HG03095 (cell line): ENCODE results near the gene FAM184A.
A peak's percentile ranks its signal among the peaks of the same experiment; 100 is the strongest.

ENCODE experiments used
- ATAC-seq: cut with Tn5 transposase; IDR thresholded peaks from one replicate; pipeline ENCODE4 v1.9.1; 2021; ENCODE audit warnings: moderate library complexity; ENCODE audit not compliant: unreplicated experiment

Gene FAM184A

DNA sequence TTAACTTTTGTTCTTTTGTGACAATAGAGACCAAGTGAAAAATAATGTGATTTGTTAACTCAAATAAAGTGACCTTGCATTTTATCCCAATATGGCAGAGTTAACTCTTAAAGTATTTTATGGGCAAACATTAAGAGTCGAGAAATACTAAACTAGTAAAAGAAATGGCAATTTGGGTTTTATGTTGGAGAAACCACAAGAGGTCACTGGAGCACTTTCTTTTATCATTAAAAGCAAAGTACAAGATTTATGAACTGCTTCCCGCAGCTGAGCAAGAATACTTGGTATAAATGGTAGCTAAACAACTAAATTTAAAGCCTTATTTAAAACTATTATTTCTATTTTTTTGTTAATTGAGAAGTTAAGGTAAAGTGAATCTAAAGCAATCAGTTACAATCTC lies 110.0 kb downstream of the FAM184A start:
- ATAC-seq = no peak

DNA sequence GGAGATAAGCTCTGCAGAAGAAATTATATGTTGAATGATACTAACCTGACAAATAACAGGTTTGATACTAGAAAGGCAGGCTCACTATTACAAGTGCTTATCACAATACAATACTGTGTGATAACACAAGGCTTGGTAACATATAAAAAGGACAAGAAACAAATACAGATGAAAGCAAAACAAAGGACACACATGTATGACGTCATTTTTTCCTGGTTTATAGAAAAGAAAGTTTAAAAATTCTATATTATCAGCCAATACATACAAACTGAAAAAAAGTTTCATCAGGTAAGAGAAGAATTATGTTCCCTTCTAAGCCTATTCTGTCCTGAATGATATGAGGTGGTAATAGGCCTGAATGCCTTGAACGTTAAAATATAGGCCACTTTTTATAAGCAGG lies 111.2 kb downstream of the FAM184A start:
- ATAC-seq = no peak

GRCh38 chr6:118965843-118966370 lies 112.6 kb downstream of the FAM184A start:
- ATAC-seq = no peak

DNA sequence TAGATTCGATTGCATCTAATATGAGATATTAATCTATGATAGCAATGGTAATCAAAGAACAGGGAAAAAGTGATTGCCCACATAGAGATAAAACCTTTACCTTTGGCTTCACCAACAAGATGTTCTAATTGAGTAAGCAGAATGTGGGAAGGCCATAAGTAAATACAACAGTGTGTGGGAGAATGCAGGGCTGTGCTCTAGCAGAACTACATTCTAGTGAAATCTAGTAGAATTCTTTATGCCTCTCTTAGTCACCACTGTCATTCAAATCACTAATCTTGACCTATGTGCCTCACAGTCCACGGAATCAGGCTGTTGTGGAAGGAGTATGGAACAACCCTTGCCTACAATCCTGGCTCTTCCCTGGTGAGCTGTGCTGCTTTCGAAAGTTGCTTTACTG lies 113.1 kb downstream of the FAM184A start:
- ATAC-seq = no peak

DNA sequence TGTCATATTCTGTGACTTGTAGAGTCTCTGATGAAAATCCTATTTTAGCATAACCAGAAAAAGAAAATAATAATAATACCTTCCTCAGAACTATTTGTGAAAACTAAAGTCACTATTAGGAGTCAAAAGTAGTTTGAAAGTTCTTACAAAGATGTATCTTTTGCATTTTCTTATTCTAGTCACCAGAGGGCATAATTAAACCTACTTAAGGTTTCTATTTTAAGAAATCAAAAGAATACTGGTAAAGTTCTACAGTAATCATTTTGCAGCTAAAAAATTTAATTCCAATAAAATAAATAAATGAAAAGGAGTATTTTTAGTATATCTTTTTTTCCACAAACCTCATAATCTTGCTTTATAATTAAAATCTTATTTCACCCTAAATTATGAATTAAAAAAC lies 115.5 kb downstream of the FAM184A start:
- no peak for ATAC-seq

GRCh38 chr6:118959903-118960302 lies 118.6 kb downstream of the FAM184A start:
- ATAC-seq = no peak

DNA sequence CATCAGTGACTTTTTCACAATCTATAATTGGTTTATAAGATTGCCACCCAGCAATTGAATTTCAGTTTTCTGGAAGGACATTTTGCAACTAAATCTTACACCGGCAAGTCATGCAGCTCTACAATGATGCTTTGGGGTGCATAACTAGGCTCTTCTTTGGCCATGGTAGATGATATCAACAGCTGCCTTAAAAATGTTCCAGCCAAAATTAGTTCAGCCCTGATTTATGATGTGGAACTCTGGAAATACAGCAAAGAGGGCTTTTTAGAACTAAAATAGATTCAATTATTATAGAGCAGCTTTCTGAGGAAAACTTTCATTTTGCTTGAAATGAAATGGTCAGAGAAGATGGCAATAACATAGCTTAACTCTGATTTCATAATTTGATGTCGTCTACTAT lies 125.1 kb downstream of the FAM184A start:
- ATAC-seq = no peak

DNA sequence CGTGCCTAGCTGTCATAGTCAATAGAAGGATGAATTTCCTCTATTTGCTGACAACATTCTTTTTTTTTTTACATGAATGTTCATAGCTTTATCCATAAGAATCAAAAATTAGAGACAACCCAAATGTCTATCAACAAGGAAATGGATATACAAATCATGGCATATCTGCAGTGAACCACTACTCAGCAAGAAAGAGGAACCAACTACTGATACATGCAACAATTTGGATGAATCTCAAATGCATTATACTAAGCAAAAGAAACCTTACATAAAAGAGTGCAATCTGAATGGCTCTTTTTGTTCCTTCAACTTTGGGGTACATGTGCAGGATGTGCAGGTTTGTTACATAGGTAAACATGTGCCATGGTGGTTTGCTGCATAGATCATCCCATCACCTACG lies 125.8 kb downstream of the FAM184A start:
- ATAC-seq = no peak

DNA sequence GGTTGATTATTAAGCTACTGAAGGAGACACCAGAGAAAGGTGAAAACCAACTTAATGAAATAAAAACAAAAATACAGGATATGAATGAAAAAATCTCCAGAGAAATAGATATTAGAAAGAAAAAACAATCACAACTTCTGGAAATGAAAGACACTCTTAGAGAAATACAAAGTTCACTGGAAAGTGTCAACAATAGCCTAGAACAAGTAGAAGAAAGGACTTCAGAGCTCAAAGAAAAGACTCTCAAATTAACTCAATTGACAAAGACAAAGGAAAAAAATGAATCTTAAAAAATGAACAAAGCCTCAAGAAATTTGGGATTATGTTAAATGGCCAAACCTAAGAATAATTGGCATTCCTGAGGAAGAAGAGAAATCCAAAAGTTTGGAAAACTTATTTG lies 133.2 kb downstream of the FAM184A start:
- ATAC-seq = no peak

DNA sequence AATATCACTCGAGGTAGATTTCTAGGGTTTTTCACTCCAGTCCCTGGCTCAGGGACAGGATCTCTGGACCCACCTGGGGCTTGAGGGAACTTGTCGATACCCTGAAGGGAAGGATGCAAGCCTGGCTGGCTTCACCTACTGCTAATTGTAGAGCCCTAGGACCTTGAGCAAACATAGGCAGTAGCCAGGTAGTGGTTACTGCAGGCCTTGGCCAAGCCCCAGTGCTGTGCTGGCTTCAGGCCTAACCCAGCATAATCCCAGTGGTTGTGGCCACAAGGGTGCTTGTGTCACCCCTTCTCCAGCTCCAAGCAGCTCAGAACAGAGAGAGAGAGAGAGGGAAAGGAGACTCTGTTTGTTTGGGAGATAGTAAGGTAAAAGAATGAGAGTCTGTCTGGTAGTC lies 137.7 kb downstream of the FAM184A start:
- no peak for ATAC-seq

DNA sequence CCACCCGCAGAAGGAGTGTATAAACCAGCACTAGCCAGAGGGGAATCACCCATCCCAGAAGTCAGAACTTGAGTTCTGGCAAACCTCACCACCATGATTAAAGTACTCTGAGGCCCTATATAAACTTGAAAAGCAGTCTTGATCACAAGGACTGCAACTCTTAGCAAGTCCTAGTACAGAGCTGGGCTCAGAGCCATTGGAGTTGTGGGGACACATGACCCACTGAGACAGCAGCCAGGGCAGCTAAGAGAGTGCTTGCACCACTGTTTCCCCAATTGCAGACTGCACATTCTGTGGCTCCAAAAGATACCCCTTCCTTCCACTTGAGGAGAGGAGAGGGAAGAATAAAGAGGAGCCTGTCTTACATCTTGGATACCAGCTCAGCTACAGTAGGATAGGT lies 138.8 kb downstream of the FAM184A start:
- ATAC-seq = no peak

DNA sequence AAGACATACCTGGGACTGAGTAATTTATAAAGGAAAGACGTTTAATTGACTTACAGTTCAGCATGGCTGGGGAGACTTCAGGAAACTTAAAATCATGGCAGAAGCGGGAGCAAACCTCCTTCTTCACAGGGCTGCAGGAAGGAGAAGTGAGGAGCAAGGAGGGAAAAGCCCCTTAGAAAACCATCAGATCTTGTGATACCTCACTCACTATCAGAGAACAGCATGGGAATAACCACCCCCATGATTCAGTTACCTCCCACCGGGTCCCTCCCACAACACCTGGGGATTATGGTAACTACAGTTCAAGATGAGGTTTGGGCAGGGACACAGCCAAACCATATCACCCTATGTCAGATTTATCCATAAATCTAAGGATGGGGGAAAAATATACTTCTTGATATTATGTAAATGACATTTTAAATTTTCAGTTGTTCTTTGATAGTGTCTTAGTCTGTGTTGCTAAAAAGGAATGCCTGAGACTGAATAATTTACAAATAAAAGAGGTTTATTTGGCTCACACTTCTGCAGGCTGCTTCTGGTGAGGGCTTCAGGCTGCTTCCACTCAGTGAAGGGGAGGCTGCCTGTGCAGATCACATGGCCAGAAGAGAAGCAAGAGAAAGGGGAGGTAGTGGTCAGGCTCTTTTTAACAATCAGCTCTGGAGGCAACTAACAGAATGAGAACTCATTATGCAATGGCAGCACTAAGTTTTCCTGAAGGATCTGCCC lies 142.3 kb downstream of the FAM184A start:
- ATAC-seq = no peak

DNA sequence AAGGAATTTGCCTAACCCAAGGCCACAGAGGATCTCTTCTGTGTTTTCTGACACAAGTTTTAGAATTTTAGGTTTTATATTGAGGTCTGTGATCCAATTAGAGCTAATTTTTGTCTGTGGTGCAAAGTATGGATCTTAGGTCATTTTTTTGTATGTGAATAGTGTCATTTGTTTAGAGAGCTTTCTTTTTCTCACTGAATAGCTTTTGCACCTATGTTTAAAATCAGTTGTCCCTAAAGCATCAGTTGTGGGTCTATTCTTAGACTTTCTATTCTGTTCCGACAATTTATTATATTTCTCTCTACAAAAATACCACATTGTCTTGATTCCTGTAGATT lies 143.2 kb downstream of the FAM184A start:
- ATAC-seq = no peak

DNA sequence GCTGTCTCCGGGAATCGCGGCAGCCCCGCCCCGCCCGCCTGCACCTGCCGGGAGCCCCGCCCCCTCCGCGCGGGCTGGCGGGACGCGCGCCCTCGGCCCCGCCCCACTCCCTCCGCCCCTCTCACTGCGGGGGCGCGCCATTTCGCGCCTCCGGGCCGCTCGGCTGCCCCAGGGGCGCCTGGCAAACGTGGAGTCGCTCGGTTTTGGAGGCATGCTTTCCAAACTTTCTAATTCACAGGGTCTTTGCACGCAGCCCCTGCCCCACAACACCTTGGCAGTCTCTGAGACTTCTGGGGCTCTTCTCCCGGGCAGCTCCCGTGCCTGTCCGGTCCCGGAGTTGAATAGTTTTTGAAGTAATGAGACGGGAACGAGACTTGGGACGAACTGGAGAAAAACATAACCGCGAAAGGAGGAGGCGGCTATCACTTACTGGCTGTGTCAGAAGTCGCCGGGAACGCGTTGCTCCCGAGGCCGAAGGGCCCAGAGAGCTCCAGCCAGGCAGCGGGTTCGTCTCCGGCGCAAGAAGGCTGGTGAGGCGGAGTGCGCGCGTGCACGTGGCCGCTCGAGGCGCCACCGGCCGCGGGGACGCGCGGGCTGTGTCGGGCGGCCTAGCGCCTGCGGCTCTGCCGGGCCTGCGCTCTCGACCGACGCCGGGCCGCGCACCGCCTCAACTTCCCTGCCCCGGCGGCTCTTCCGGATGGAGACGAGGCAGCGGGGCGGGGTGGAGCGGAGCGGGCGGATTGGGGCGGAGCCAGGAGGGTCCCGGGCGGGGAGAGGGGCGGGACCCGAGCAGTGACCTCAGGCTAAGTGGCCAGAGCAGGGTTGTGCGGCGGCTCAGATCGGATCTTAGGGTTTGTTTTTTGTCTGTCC lies 143.8 kb downstream of the FAM184A start, which contains the start of gene MCM9:
Gene MCM9 (minus strand): TSS at position 699 of the 870 bp plus-strand sequence. CDS start 3,436 bp downstream, outside the sequence.
- peak; percentile 95 for ATAC-seq

DNA sequence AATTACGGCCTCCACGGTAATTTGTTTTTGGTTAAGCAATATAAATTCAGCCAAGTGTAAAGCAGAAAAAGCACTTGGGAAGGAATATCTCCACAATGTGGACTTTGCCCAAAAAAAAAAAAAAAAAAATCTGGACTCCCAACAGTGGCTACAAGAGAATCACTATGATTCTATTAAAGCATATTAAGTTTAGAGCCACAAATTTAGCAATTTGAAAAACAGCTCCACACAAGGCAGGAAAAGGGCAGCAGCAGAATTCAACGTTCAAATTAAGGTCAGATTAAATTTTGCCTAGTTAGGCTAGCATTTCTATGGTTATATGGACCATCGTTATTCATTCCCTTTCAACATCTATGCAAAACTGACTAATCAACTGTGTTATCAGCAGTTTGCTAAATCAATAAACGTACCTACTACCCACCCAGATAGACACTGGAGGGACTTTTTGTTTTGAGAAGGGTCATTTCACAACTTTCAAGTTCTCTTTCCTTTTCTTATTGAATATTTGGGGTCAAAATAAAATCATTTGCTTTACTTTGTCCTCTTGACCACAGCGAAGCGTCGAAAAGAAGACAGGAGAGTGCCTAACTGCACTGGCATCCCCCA lies 144.5 kb downstream of the FAM184A start:
- peak; percentile 2 for ATAC-seq

DNA sequence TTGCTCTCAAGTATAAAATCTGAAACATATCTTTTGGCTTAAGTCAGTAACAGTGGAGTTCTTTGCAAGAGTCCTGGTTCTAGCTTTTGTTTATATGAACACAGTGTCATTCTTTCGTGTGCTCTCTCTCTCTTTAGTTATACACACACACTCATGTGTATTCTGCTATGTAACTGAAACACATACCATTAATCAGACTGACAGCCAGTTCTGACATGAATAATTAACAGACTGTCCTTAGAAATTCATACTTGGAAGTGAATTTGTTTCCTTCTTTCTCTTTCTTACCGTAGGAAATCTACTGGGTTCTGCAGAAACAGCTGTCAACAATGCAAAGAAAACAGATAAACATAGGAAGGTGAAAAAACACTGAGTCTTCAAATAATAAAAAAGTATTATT lies 146.0 kb downstream of the FAM184A start:
- no peak for ATAC-seq

DNA sequence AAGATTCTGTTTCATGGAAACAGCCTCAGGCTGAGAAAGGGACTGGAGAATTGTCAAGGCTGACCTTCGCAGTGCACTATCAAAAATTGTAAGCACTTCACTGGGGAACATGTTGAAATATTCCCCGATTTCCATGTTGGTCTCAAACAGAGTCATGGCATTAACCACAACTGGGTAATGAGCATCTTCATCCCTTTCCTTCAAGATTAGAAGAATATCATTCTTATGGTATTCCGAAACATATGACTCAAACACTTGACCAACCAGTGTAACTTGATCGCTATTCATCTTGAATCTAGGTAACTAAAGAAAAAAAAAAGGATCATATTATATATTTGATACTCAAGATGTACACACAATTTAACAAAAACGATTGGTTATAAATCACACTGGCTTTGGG lies 147.0 kb downstream of the FAM184A start:
- ATAC-seq = no peak

- no peak for ATAC-seq
Observed at GRCh38 chr6:118930680-118931079, 147.8 kb downstream of the FAM184A start.

DNA sequence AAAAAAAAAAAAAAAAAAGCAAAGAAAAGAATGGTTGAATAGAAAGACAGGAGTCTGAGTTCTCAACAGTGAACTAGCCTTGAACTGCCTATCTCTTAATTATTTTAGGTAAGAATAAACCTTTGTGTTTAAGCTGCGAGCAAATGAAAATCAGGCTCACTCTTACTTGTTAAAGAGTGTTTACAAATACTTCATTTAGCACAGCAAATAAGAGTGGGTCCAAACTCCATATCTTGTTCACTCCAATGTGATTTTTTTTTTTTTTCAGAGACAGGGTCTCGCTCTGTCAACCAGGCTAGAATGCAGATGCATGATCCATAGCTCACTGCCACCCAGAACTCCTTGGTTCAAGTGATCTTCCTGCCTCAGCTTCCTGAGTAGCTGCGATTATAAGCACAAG lies 155.4 kb downstream of the FAM184A start:
- no peak for ATAC-seq

- no peak for ATAC-seq
Observed at GRCh38 chr6:118921084-118921483, 157.4 kb downstream of the FAM184A start.

DNA sequence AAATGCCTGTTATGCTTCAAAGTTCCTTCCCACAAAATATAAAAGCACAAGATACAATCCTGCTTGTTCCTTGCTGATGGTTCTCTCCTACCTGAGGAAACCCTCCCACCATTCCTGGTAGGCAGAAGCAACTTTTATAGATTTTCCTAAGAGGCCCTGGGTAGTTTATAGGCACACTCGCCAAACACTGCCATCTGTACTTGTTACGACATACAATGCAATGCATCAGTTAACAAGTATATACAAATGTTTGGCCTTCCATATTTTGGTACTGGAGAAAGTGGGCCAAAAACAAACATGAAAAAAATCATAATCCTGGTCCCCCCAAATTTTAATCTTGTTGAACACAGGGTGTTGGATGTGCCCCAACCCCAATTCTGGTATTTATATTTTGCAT lies 160.1 kb downstream of the FAM184A start:
- ATAC-seq = no peak
